HFFc6 (cell line): ENCODE results near the gene PDF. TPM values are rescaled to one million over a fixed set of nuclear protein-coding genes. Genes with fewer than 3 reads are reported as not detected.
A peak's percentile ranks its signal among the peaks of the same experiment; 100 is the strongest.

ENCODE experiments used
- DNase-seq: peaks from one replicate; pipeline ENCODE4 v3.0.0-alpha.2; 2018
- H3K27ac Mint-ChIP-seq: 2 replicates; pipeline ENCODE4 v1.8.0; 2020; ENCODE audit warnings: mild to moderate bottlenecking, mixed read lengths
- H3K27me3 Mint-ChIP-seq: 2 replicates; pipeline ENCODE4 v1.8.0; 2021; ENCODE audit warnings: mild to moderate bottlenecking, moderate library complexity, mixed read lengths; ENCODE audit not compliant: insufficient read depth
- H3K36me3 Mint-ChIP-seq: 2 replicates; pipeline ENCODE4 v1.8.0; 2021; ENCODE audit warnings: low read depth, mixed read lengths
- H3K4me1 Mint-ChIP-seq: 2 replicates; pipeline ENCODE4 v1.8.0; 2020; ENCODE audit warnings: low read depth, mixed read lengths
- H3K4me3 Mint-ChIP-seq: 2 replicates; pipeline ENCODE4 v1.8.0; 2020; ENCODE audit warnings: mild to moderate bottlenecking, moderate library complexity, mixed read lengths
- H3K9me3 Mint-ChIP-seq: 2 replicates; pipeline ENCODE4 v1.8.0; 2020; ENCODE audit warnings: mild to moderate bottlenecking, mixed read lengths
- total RNA-seq, 6 experiments: library from RNA; stranded (reverse); fragmentation: NEBNext Ultra II Directional; extraction: Animal tissue kit (Norgen Biotek cat#: 25700); gene quantifications; 2 replicates in 1 of 6; 3 replicates in 5 of 6; pipeline ENCODE4 v1.2.3, GENCODE V29; 2021
- TF ChIP-seq, protein P1 (sequence below): fragments of 200-600 bp; sonication (generic); IDR thresholded peaks from 2 replicates; pipeline ENCODE4 v1.5.0; 2021; ENCODE audit warnings: antibody characterized with exemption, mild to moderate bottlenecking

PDF gene
- total RNA-seq, 6 experiments from 2014 or later: 14.5 to 21.1 (median 16.5) TPM

DNA sequence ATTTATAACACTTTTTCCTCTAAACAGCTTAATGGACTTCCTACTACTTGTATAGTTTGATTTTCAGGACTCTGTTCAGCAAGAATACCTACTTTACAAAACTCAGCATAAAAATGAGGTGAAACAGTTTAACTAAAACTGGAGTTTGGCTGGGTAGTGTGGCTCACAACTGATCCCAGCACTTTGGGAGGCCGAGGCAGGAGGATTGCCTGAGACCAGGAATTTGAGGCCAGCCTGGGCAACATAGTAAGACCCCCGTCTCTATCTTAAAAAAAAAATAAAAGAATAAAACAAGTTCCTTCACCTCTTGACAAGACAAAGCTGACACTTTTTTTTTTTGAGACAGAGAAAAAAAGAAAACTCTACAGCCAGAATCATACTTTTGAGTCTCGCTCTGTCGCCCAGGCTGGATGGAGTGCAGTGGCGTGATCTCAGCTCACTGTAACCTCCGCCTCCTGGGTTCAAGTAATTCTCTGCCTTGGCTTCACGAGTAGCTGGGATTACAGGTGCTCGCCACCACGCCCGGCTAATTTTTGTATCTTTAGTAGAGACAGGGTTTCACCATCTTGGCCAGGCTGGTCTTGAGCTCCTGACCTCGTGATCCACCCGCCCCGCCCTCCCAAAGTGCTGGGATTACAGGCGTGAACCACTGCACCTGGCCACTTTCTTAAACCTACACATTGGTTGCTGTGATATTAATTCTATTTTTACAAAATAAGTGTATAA, 2.6 kb downstream of the PDF start:
- no peaks in the 10 kb centered on the region for H3K9me3 Mint-ChIP-seq
- no peak overlapping the region for H3K27ac Mint-ChIP-seq
- H3K36me3 Mint-ChIP-seq: peaks cover 31% of the 10 kb centered on the region
- peaks cover 6% of the 10 kb centered on the region for H3K27me3 Mint-ChIP-seq
- TF ChIP-seq, protein P1, sequence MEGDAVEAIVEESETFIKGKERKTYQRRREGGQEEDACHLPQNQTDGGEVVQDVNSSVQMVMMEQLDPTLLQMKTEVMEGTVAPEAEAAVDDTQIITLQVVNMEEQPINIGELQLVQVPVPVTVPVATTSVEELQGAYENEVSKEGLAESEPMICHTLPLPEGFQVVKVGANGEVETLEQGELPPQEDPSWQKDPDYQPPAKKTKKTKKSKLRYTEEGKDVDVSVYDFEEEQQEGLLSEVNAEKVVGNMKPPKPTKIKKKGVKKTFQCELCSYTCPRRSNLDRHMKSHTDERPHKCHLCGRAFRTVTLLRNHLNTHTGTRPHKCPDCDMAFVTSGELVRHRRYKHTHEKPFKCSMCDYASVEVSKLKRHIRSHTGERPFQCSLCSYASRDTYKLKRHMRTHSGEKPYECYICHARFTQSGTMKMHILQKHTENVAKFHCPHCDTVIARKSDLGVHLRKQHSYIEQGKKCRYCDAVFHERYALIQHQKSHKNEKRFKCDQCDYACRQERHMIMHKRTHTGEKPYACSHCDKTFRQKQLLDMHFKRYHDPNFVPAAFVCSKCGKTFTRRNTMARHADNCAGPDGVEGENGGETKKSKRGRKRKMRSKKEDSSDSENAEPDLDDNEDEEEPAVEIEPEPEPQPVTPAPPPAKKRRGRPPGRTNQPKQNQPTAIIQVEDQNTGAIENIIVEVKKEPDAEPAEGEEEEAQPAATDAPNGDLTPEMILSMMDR: no peak
- peaks cover 37% of the 10 kb centered on the region for H3K4me1 Mint-ChIP-seq
- peak overlapping the region; percentile 56 for H3K4me3 Mint-ChIP-seq
- DNase-seq: no peak

- Mint-ChIP-seq H3K4me1 (peaks cover 37% of the 10 kb centered on the region), H3K9me3 (no peaks in the 10 kb centered on the region), H3K27ac (0 out of 2 replicates have a peak overlapping the region, but pooled peaks have one; percentile 16), H3K4me3 (peak overlapping the region; percentile 26; the same call in 1 of the 2 replicates), H3K36me3 (peaks cover 37% of the 10 kb centered on the region), H3K27me3 (peaks cover 6% of the 10 kb centered on the region)
- DNase-seq: no peak
- TF ChIP-seq, protein P1: no peak
Measured at GRCh38 chr16:69326172-69326873, 4.1 kb downstream of the PDF start.

DNA sequence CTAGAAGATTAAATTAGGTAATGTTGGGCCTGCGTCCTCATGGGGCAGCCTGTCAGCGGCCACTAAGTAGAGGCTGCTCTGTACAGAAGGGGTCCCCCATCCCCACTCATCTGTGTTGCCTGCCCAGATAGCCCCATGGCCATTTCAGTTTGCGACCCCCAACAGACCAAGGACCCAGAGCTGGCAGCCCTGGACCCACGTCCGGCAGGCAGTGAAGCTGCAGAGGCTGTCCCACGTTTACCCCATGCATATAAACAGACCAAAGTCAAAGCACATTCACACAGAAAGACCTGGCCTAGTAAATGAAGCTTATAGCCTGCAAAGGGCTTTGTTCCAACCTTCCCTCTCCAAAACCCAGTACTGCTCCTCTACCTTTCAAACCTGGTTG, 4.6 kb downstream of the PDF start:
- Mint-ChIP-seq H3K4me3 (no peak overlapping the region), H3K9me3 (no peaks in the 10 kb centered on the region), H3K4me1 (peaks cover 37% of the 10 kb centered on the region), H3K36me3 (peaks cover 41% of the 10 kb centered on the region), H3K27me3 (peaks cover 6% of the 10 kb centered on the region), H3K27ac (no peak overlapping the region)
- TF ChIP-seq, protein P1: no peak
- no peak for DNase-seq

GRCh38 chr16:69324585-69325253, 5.7 kb downstream of the PDF start:
- DNase-seq: no peak
- Mint-ChIP-seq H3K27me3 (peaks cover 6% of the 10 kb centered on the region), H3K36me3 (peaks cover 43% of the 10 kb centered on the region), H3K4me1 (peaks cover 37% of the 10 kb centered on the region), H3K4me3 (no peak overlapping the region), H3K9me3 (no peaks in the 10 kb centered on the region), H3K27ac (no peak overlapping the region)
- TF ChIP-seq, protein P1: no peak

DNA sequence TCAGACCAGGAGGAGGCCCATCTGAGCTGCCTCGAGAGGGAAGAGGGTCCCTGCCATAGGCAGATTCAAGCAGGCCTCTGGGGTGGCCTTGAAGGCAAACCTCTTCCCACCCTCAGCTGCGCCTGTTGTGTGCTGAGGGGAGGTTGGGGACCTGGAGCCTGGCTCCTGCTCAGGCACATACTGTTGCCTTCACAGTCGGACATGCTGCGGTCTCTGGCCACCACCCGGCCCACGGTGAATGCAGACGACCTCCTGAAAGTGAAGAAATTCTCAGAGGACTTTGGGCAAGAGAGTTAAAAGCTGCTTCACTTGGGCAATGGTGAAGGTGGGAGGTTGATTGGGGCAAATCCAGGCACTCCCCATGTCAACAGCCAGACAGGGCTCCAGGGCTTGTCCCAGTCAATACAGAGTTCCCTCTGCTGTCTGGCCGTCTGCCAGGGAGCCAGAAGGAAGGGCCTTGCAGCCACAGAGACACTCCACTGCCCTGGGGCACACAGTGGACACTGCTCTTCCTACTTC, 6.3 kb downstream of the PDF start:
- peaks cover 31% of the 10 kb centered on the region for H3K4me1 Mint-ChIP-seq
- DNase-seq: no peak
- H3K4me3 Mint-ChIP-seq: no peak overlapping the region
- peaks cover 48% of the 10 kb centered on the region for H3K36me3 Mint-ChIP-seq
- TF ChIP-seq, protein P1: no peak
- peaks cover 2% of the 10 kb centered on the region for H3K27me3 Mint-ChIP-seq
- H3K27ac Mint-ChIP-seq: no peak overlapping the region
- H3K9me3 Mint-ChIP-seq: no peaks in the 10 kb centered on the region
